ENCODE results near the gene NXPH4. TPM values are rescaled to one million over a fixed set of nuclear protein-coding genes. Genes with fewer than 3 reads are reported as not detected.

NXPH4 gene
- total RNA-seq, 1 donor from 2014 or later = not detected

DNA sequence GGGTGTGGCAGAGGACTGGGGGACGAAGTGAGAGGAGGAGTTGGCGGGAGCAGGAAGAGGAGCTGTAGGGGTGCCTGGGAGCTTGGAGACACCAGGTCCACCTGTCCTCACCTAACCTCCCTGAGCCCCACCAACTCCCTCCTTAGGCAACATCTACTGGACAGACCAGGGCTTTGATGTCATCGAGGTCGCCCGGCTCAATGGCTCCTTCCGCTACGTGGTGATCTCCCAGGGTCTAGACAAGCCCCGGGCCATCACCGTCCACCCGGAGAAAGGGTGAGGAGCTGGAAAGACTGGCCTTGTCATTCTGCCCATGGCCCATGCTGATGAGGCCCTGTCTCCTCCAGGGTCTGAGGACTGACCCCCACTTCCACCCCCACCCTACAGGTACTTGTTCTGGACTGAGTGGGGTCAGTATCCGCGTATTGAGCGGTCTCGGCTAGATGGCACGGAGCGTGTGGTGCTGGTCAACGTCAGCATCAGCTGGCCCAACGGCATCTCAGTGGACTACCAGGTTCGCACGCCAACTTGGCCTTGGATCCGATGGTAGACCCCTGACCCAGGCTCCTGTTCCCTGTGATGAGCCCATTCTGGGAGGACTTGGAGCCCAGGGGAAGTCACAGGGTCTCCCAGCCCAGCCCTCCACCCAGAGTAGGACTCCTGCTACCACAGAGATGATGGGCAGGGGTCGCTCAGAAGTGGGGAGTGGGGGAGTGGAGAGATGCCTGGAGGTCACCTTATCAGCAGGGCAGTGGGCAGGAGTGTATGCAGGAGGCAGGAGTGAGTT, 32.5 kb upstream of the NXPH4 start:
- no peak for DNase-seq (ENCODE audit: low spot score)

DNA sequence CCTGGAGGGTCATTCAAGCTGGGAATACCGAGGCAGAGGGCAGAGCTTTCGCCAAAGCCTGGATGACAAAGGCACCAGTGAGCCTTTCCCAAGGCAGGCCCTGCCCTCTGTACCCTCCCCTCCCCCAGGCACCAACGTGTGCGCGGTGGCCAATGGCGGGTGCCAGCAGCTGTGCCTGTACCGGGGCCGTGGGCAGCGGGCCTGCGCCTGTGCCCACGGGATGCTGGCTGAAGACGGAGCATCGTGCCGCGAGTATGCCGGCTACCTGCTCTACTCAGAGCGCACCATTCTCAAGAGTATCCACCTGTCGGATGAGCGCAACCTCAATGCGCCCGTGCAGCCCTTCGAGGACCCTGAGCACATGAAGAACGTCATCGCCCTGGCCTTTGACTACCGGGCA, 31.2 kb upstream of the NXPH4 start:
- no peak for DNase-seq (ENCODE audit: low spot score)

DNA sequence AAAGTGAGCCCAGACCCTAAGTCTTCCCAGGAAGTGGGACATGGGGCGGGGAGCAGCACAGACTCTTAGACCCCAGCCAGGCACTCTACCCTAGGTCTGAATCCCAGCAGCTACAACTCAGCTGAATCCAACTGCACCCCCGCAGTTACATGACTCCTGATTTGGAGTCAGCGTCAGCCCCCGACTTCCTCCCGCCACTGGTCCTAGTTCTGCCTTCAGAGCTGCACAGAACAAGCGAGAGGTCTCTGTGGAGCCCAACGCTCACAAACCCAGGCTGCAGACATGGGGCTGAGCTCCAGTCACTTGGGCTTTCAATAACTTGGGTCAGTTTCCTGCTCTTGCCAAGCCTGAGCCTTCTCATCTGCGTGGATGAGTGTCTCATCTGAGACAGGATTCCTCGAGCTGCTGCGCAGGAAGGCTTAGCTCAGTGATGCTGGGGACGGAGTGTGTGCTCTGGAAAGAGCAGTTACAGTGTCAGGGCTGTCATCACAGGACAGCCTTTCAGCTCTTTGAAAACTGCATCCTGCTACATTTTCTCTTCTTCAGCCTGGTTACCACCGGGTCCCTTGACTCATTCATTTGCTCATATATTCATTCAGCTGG, 30.6 kb upstream of the NXPH4 start:
- no peak for DNase-seq (ENCODE audit: low spot score)

DNA sequence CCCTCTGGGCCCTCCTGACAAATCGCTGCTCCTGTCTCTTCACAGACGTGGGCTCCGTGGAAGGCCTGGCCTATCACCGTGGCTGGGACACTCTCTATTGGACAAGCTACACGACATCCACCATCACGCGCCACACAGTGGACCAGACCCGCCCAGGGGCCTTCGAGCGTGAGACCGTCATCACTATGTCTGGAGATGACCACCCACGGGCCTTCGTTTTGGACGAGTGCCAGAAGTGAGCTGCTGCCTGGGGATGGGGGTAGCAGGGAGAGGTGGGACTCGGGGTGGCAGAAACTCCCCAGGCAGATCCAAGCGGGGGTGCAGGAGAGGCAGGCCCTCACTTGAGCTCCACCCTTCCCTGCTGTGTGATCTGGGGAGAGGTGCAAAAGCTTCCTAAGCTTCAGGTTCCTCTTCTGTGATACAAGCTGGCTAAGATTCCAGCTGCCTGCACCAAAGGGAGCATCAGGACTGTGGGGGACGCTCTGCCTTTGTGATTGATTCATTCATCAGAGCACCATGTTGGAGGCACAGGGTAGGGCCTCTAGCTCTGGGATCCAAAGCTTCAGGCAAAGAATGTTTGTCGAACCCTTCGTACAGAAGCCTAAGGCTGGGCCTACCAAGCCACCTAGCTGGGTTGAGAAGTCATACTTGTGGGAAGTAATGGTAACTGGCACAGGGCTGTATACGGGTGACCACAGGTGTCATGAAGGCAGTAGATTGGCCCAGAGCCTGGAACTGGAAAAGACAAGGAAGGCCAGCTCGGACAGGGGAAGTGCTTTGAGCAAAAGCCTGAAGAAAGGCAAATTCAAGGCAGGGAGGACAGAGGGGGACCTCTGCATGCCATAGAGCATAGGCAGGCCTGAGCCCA, 29.1 kb upstream of the NXPH4 start:
- DNase-seq (ENCODE audit: low spot score) = no peak

DNA sequence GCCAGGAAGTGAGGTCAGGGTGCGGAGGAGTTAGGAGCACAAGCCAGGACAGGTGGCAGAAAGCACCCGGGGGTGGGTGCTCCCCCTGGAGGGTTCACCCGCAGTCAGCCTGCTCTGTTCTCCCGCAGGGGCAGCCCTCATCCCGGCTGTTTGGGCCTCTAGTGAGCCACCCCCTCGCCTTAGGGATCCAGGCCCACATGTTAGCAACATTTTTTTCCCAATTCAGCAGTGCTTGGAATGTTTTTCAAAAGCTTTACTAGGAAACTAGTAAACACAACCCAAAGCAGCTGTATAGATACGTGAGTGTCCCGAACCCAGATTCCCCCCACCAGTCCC, 28.5 kb upstream of the NXPH4 start:
- DNase-seq (ENCODE audit: low spot score) = no peak

DNA sequence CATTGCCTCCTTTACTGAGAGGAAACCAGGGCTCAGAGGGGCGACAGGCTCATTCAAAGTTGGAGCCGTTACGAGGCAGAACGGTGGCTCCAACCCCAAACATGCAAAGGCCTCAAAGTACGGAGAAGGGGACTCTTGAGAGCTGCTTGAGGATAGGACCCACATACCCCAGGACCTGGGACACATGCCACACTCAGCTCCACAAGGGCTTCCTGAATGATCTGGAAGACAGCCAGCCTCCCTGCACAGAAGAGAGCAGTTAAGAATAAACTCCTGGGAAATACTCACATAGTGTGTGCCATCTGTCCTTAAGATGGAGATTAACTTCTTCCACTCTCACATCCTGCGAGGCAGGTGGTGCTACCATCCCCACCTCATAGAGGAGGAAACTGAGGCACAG, 26.6 kb upstream of the NXPH4 start:
- no peak for DNase-seq (ENCODE audit: low spot score)

DNA sequence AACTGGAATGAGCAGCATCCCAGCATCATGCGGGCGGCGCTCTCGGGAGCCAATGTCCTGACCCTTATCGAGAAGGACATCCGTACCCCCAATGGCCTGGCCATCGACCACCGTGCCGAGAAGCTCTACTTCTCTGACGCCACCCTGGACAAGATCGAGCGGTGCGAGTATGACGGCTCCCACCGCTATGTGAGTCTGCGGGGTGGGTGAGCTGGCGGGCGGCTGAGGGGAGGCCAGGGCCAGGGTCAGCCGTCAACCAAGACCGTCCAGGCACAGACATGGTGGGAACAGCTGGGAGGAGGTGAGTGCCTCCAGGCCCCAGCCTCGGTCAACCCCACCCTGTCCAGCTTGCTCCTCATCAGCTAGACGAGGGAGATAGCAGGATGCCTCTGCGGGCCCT, 25.8 kb upstream of the NXPH4 start:
- no peak for DNase-seq (ENCODE audit: low spot score)

DNA sequence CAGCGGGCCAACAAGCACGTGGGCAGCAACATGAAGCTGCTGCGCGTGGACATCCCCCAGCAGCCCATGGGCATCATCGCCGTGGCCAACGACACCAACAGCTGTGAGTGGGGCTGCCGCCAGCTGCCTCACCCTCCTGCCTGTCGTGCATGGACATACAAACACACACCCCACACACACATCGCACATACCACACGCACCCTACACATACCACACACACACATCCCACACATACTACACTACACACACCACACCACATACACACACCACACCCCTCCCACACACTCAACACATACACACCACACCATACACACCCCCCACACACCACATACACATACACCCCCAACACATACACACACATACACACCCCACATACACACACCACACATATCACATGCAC, 25.2 kb upstream of the NXPH4 start:
- DNase-seq (ENCODE audit: low spot score) = no peak

DNA sequence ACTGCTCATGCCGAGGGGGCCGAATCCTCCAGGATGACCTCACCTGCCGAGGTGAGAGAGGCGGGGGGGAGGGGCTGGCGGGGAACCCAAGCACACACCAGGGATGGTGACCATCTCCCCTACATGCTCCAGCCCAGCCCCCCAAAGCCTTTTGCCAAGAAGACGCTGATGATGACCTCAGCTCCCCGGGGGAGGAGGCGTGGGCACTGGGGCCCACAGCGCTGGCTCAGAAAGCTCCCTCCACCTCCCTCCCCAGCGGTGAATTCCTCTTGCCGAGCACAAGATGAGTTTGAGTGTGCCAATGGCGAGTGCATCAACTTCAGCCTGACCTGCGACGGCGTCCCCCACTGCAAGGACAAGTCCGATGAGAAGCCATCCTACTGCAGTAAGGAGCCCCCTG, 23.7 kb upstream of the NXPH4 start:
- DNase-seq (ENCODE audit: low spot score) = no peak

DNA sequence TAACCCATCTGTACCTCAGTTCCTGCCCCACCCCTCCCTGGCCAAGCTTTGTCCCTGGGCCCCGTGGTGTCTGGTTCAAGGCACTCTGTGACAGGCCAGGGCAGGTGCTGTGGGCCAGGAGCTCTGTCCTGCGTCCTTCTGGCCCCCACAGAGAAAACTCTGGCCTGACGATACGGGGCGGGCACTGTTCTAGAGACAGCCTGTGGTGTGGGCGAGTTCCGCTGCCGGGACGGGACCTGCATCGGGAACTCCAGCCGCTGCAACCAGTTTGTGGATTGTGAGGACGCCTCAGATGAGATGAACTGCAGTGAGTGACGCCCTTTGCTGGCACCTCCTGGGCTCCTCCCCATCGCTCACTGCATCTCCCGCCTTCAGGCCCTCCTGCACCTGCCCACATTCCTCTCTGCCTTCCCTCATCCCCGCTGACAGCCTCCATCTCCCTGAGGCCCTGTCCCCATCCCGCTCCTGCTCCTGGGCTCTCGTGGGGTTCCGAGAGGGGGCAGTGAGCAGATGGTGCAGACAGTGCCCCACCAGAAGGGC, 22.8 kb upstream of the NXPH4 start:
- DNase-seq (ENCODE audit: low spot score) = no peak

DNA sequence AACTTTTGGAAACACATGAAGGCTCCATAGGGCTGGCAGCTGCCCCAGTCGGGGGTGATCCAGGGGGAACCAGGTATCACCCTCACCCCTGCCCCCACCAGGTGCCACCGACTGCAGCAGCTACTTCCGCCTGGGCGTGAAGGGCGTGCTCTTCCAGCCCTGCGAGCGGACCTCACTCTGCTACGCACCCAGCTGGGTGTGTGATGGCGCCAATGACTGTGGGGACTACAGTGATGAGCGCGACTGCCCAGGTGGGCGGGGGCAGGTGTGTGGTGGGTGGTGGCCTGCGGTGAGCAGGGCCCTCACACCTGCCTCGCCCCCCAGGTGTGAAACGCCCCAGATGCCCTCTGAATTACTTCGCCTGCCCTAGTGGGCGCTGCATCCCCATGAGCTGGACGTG, 22.3 kb upstream of the NXPH4 start:
- DNase-seq (ENCODE audit: low spot score) = no peak

DNA sequence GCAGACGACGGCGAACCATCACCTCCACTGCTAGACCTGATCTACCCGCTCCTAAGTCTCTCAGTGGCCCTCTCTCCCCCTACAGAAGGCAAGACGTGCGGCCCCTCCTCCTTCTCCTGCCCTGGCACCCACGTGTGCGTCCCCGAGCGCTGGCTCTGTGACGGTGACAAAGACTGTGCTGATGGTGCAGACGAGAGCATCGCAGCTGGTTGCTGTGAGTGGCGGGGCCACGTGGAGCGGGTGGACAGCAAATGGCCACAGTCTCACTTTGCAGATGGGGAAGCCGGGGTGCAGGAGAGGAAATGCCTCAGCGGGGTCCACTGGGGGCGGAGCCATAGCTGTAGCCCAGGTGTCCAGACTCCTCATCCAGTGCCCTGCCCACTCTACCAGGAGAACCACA, 21.4 kb upstream of the NXPH4 start:
- no peak for DNase-seq (ENCODE audit: low spot score)

DNA sequence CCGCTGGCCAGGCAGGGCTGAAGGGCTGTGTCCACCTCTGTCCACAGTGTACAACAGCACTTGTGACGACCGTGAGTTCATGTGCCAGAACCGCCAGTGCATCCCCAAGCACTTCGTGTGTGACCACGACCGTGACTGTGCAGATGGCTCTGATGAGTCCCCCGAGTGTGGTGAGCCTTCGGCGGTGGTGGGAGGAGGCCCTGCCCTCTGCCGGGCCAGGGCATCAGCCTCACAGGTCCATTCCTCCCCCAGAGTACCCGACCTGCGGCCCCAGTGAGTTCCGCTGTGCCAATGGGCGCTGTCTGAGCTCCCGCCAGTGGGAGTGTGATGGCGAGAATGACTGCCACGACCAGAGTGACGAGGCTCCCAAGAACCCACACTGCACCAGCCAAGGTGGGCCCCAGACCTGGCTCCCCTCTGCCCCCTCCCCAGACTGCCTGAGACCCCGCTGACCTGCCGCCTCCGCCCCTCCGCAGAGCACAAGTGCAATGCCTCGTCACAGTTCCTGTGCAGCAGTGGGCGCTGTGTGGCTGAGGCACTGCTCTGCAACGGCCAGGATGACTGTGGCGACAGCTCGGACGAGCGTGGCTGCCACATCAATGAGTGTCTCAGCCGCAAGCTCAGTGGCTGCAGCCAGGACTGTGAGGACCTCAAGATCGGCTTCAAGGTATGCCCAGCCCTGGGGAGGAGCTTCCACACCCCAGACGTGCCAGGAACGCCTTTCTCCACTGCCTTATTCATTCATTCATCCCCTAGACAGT, 20.8 kb upstream of the NXPH4 start:
- DNase-seq (ENCODE audit: low spot score) = no peak

DNA sequence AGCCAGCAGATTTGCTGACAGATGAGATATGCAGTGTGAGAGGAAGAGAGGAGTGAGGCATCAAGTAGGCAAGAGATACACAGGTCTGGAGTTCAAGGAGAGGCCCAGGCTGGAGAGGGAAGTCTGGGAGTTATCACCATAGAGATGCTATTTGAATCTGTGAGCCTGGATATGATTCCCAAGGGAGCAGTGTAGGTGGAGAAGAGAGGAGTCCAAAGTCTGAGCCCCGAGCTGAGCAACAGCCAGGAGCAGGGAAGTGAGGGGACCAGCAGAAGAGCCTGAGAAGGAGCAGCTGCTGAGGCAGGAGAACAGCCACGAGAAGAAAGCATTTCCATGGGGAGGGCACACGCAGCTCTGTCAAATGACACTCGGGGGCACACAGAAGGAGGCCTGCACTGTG, 20.2 kb upstream of the NXPH4 start:
- no peak for DNase-seq (ENCODE audit: low spot score)

DNA sequence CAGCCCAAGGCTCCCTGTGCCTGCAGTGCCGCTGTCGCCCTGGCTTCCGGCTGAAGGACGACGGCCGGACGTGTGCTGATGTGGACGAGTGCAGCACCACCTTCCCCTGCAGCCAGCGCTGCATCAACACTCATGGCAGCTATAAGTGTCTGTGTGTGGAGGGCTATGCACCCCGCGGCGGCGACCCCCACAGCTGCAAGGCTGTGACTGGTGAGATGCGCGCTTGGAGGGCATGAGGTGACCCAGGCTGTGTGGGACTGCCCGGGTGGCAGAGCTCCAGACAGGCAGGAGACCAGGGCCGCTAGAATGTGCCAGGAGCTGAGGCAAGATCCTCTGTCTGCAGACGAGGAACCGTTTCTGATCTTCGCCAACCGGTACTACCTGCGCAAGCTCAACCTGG, 19.6 kb upstream of the NXPH4 start:
- no peak for DNase-seq (ENCODE audit: low spot score)

DNA sequence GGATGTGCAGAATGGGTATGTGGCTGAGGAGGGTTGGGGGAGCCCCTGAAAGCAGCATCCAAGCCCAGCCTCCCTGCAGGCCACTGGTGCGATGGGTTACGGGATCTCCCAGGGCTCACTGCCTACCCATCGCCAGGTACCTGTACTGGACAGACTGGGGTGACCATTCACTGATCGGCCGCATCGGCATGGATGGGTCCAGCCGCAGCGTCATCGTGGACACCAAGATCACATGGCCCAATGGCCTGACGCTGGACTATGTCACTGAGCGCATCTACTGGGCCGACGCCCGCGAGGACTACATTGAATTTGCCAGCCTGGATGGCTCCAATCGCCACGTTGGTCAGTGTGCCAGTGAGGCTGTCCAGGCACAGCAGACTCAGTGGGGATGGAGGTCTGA, 18.3 kb upstream of the NXPH4 start:
- DNase-seq (ENCODE audit: low spot score) = no peak

DNA sequence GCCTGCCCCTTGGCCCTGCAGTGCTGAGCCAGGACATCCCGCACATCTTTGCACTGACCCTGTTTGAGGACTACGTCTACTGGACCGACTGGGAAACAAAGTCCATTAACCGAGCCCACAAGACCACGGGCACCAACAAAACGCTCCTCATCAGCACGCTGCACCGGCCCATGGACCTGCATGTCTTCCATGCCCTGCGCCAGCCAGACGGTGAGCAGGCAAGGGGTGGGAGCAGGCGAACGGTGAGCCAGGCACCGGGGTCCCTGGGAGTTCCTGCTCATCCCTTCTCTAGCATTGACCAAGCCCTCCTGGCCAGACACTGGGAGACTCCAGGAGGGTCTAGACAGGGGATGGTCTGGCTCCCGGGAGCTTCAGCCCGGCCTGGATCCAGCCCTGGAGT, 17.4 kb upstream of the NXPH4 start:
- no peak for DNase-seq (ENCODE audit: low spot score)

DNA sequence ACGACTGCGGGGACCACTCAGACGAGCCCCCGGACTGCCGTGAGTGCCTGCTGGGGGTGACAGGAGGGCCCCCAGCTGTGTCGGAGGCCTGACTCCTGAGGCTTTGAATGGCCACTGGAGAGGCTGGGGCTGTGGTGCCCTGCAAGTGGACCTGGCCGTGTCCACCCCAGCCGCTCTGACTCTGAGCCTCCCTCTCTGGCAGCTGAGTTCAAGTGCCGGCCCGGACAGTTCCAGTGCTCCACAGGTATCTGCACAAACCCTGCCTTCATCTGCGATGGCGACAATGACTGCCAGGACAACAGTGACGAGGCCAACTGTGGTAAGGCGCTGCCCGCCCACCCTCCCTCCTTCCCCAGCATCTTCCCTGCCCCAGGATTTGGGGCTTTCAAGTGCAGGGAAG, 16.1 kb upstream of the NXPH4 start:
- DNase-seq (ENCODE audit: low spot score) = no peak

DNA sequence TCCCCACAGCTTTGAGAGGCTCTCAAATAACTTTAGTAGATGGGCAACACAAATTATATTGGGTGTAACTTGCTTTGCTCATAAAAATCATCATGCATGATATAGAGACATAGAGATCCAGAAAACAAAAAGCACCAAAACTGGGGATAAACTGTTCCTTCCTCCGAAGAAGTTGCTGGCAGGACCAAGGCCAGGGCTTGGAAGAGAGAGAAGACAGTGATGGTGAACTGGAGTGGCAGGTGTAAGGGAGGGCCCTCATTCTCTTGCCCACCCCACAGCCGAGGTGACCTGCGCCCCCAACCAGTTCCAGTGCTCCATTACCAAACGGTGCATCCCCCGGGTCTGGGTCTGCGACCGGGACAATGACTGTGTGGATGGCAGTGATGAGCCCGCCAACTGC, 15.4 kb upstream of the NXPH4 start:
- no peak for DNase-seq (ENCODE audit: low spot score)

DNA sequence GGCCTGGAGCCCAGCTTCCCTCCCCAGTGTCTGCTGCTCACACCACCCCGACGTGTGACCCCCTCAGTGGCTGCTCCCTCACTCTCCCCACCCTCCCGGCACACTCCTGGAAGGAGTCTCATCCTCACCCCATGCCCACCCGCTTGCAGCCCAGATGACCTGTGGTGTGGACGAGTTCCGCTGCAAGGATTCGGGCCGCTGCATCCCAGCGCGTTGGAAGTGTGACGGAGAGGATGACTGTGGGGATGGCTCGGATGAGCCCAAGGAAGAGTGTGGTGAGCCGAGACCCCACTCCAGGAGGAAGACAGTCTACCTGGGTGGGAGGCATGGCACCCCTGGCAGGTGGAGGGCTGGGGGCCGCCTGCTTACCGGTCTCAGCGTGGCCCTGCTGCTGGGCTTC, 15.0 kb upstream of the NXPH4 start:
- DNase-seq (ENCODE audit: low spot score) = no peak

DNA sequence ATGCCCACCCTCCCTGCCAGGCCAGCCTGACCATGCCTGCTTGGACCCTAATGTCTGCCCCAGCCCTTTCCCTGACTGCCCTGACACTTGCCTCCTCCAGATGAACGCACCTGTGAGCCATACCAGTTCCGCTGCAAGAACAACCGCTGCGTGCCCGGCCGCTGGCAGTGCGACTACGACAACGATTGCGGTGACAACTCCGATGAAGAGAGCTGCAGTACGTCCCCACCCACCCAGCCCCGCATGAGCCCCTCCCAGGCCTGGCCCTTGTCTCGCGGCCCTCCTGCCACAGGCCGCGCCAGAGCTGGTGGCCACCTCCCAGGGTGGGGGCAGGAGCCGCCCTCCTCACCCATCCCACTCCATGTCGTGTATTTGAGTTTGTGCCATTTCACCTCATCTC, 14.3 kb upstream of the NXPH4 start:
- no peak for DNase-seq (ENCODE audit: low spot score)

DNA sequence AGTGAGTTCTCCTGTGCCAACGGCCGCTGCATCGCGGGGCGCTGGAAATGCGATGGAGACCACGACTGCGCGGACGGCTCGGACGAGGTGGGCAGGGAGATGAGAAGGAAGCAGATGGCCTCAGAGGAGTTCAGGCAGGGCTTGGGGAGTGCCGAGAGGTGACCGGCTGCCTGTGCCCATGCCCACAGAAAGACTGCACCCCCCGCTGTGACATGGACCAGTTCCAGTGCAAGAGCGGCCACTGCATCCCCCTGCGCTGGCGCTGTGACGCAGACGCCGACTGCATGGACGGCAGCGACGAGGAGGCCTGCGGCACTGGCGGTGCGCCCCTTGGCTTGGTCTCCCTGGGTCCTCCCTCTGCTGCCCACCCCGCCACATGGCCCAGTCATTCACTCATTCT, 13.4 kb upstream of the NXPH4 start:
- DNase-seq (ENCODE audit: low spot score) = no peak

Measured in ureter (tissue), 1 donor.